GM18508 (cell line): Measurements from ENCODE around the gene AMER2.

ENCODE experiments used
- ATAC-seq: cut with Tn5 transposase; IDR thresholded peaks from one replicate; pipeline ENCODE4 v1.9.1; 2021; ENCODE audit warnings: moderate number of reproducible peaks; ENCODE audit not compliant: insufficient read depth, unreplicated experiment

AMER2 gene

GRCh38 chr13:25171517-25172302, at the start of gene AMER2:
Gene AMER2, minus strand, starts transcription at chr13:25172288. Its CDS starts 669 bp downstream, at chr13:25171619.
- no peak for ATAC-seq

GRCh38 chr13:25218019-25218418, 45.9 kb upstream of the AMER2 start:
- ATAC-seq: no peak

- no peak for ATAC-seq
Measured at GRCh38 chr13:25217023-25217885, 45.2 kb upstream of the AMER2 start.

GRCh38 chr13:25215253-25215575, 43.1 kb upstream of the AMER2 start:
- ATAC-seq: no peak

- no peak for ATAC-seq
Measured at GRCh38 chr13:25214491-25215252, 42.6 kb upstream of the AMER2 start.

GRCh38 chr13:25213715-25214114, 41.6 kb upstream of the AMER2 start:
- no peak for ATAC-seq

GRCh38 chr13:25210842-25211569, 38.9 kb upstream of the AMER2 start:
- no peak for ATAC-seq

- ATAC-seq: no peak
Measured at GRCh38 chr13:25207291-25207810, 35.3 kb upstream of the AMER2 start.

GRCh38 chr13:25204863-25205262, 32.8 kb upstream of the AMER2 start:
- ATAC-seq: no peak

GRCh38 chr13:25203127-25203740, 31.1 kb upstream of the AMER2 start:
- ATAC-seq: no peak

GRCh38 chr13:25200783-25201182, 28.7 kb upstream of the AMER2 start:
- ATAC-seq: no peak

GRCh38 chr13:25198647-25199046, 26.6 kb upstream of the AMER2 start:
- ATAC-seq: no peak

GRCh38 chr13:25196971-25197370, 24.9 kb upstream of the AMER2 start:
- ATAC-seq: no peak

GRCh38 chr13:25192936-25193335, 20.8 kb upstream of the AMER2 start:
- ATAC-seq: no peak

GRCh38 chr13:25192489-25192888, 20.4 kb upstream of the AMER2 start:
- no peak for ATAC-seq

- no peak for ATAC-seq
Measured at GRCh38 chr13:25192052-25192451, 20.0 kb upstream of the AMER2 start.

GRCh38 chr13:25190771-25191170, 18.7 kb upstream of the AMER2 start:
- ATAC-seq: no peak

GRCh38 chr13:25190256-25190655, 18.2 kb upstream of the AMER2 start:
- no peak for ATAC-seq

- ATAC-seq: no peak
Measured at GRCh38 chr13:25187596-25187995, 15.5 kb upstream of the AMER2 start.

- ATAC-seq: no peak
Measured at GRCh38 chr13:25186187-25186586, 14.1 kb upstream of the AMER2 start.
